Effector memory CD8-positive, alpha-beta T cell (primary cell): ENCODE measurements around the gene MAPK4.
"Not testable (repeated sequence)": the region's sequence is repeated elsewhere in the genome, so short reads cannot be mapped to it uniquely, and the experiment has no call there.

Experiments used
- ATAC-seq: fragments of 150-1000 bp; cut with Tn5 transposase; replicated peaks from 2 replicates; pipeline ENCODE4 v1.10.0; 2021; ENCODE audit warnings: mild to moderate bottlenecking, moderate library complexity
- DNase-seq, 3 experiments: peaks; one replicate each; pipeline ENCODE4 v3.0.0; 2021
- H3K27ac Mint-ChIP-seq, 2 donors: one replicate each; pipeline ENCODE4 v1.8.0; 2022; ENCODE audit warnings: mild to moderate bottlenecking in 2 of 2, mixed read lengths in 2 of 2, moderate library complexity in 2 of 2
- H3K27me3 Mint-ChIP-seq, 2 donors: one replicate each; pipeline ENCODE4 v1.8.0; 2022; ENCODE audit warnings: mixed read lengths in 2 of 2
- H3K36me3 Mint-ChIP-seq: one replicate; pipeline ENCODE4 v1.8.0; 2022; ENCODE audit warnings: mild to moderate bottlenecking, moderate library complexity, mixed read lengths; ENCODE audit not compliant: insufficient read depth
- H3K4me1 Mint-ChIP-seq, 2 donors: one replicate each; pipeline ENCODE4 v1.8.0; 2022; ENCODE audit warnings: low read depth in 2 of 2, mixed read lengths in 2 of 2
- H3K4me3 Mint-ChIP-seq, 2 donors: one replicate each; pipeline ENCODE4 v1.8.0; 2022; ENCODE audit warnings: mild to moderate bottlenecking in 2 of 2, mixed read lengths in 2 of 2, moderate library complexity in 2 of 2
- H3K9me3 Mint-ChIP-seq, 2 donors: one replicate each; pipeline ENCODE4 v1.8.0; 2022; ENCODE audit warnings: mixed read lengths in 2 of 2

The MAPK4 gene

DNA sequence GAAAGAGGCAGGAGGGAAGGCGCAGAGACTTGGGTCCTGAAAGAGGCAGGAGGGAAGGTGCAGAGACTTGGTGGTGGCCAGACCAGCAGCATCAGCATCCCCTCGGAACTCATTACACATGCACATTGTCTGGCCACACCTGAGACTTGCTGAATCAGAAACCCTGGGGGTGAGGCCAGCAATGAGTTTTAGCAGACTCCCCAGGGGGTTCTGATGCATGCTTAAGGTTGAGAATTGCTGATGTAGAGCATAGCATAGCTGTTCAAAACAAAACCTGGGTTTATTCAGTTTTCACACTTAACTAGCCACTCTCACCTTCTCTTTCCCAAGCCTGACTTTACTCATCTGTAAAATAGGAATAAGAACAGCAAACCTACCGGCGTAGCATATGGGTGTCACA, 137.0 kb downstream of the MAPK4 start:
- Mint-ChIP-seq H3K4me1 (no peaks in the 10 kb centered on the region), H3K9me3 (no peaks in the 10 kb centered on the region), H3K36me3 (no peaks in the 10 kb centered on the region), H3K27ac (no peak overlapping the region), H3K27me3 (peaks cover 20 to 42% of the 10 kb centered on the region in 2 donors), H3K4me3 (no peak overlapping the region)
- DNase-seq (no peak), ATAC-seq (no peak)

- ATAC-seq, result no peak
- Mint-ChIP-seq H3K9me3 (no peaks in the 10 kb centered on the region), H3K27ac (no peak overlapping the region), H3K27me3 (peaks cover 20 to 42% of the 10 kb centered on the region in 2 donors), H3K4me3 (no peak overlapping the region), H3K4me1 (no peaks in the 10 kb centered on the region), H3K36me3 (no peaks in the 10 kb centered on the region)
- no peak for DNase-seq
Observed at GRCh38 chr18:50697509-50697908, 137.6 kb downstream of the MAPK4 start.

DNA sequence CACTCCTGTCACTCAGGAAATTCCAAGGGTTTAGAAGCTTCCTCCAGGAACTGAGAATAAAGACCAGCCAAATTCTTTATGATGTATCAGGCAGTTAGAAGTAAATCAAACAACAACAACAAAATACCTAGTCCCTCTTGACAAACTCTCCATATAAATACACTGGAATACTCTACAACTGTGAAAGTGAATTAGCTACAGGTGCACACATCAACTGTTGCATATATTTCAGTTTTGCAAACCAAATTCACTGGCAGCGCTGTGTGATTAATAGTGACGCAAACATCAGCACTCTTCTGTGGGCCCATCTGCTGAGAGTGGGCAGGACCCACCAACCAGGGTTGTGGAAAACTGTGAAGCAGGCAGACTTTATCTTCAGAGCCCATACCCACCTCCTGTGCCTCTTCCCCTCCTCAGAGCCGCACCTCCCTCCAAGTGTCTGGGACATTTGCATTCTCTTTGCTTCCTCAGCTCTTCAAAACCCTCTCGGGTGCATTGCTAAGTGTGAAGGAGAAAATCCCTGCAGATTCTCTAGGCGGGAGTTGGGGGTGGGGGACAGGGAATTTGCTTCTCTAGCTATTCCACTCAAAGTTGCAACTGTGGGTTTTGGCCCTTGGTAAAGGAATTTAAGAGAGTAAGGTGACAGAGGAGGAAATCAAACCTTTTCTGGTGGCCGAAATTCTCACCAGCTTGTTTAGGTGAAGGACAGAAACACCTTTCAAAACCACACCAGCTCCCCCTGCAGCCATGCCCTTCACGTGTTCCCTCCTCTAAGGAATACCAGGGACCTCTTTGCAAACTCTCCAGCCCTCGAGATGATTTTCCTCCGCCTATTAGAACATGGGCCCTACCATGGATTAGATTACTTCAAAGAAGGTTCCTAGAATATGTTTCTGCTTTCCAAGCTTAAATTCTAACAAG, 140.6 kb downstream of the MAPK4 start:
- DNase-seq (no peak), ATAC-seq (no peak)
- H3K4me1 Mint-ChIP-seq, result no peaks in the 10 kb centered on the region
- H3K27me3 Mint-ChIP-seq, result peaks cover 8 to 49% of the 10 kb centered on the region in 2 donors
- H3K36me3 Mint-ChIP-seq, result no peaks in the 10 kb centered on the region
- no peaks in the 10 kb centered on the region for H3K9me3 Mint-ChIP-seq
- H3K27ac Mint-ChIP-seq, result no peak overlapping the region
- no peak overlapping the region for H3K4me3 Mint-ChIP-seq

DNA sequence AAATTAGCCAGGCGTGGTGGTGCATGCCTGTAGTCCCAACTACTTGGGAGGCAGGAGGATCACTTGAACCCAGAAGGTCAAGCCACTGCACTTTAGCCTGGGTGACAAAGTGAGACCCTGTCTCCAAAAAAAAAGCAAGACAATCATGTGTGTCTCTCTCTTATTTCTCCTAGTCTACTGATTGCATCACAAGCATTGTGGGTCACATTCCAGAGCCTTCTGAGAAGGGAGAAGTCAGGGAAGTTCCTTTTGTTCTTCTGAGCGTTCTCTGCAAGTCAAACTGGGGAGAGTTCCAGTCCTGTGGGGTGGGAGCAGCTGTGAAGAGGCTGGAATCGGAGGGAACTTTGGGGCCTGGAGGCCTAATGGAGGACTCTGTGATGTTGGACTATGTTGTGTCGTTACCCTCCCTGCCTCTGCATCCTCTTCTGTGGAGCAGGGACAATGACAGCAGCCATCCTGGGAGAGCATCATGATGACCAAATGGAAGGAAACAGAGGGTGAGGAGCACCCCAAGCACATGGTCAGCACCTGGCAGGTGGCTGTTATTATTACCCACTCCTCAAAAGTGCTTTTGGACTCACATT, 144.6 kb downstream of the MAPK4 start:
- DNase-seq, result no peak
- H3K27ac Mint-ChIP-seq, result no peak overlapping the region
- H3K27me3 Mint-ChIP-seq, result peaks cover 0 to 43% of the 10 kb centered on the region in 2 donors
- H3K9me3 Mint-ChIP-seq, result no peaks in the 10 kb centered on the region
- H3K4me1 Mint-ChIP-seq, result no peaks in the 10 kb centered on the region
- no peak overlapping the region for H3K4me3 Mint-ChIP-seq
- no peaks in the 10 kb centered on the region for H3K36me3 Mint-ChIP-seq
- ATAC-seq, result no peak

- H3K36me3 Mint-ChIP-seq, result peaks cover 3% of the 10 kb centered on the region
- no peak overlapping the region for H3K27ac Mint-ChIP-seq
- no peak for ATAC-seq
- H3K27me3 Mint-ChIP-seq, result peaks cover 0 to 28% of the 10 kb centered on the region in 2 donors
- H3K4me3 Mint-ChIP-seq, result no peak overlapping the region
- H3K9me3 Mint-ChIP-seq, result no peaks in the 10 kb centered on the region
- DNase-seq, result no peak
- no peaks in the 10 kb centered on the region for H3K4me1 Mint-ChIP-seq
Observed at GRCh38 chr18:50706199-50706598, 146.3 kb downstream of the MAPK4 start.

- peaks cover 0 to 25% of the 10 kb centered on the region in 2 donors for H3K27me3 Mint-ChIP-seq
- no peak for DNase-seq
- no peaks in the 10 kb centered on the region for H3K4me1 Mint-ChIP-seq
- no peaks in the 10 kb centered on the region for H3K9me3 Mint-ChIP-seq
- no peak for ATAC-seq
- H3K27ac Mint-ChIP-seq, result no peak overlapping the region
- peaks cover 6% of the 10 kb centered on the region for H3K36me3 Mint-ChIP-seq
- no peak overlapping the region for H3K4me3 Mint-ChIP-seq
Observed at GRCh38 chr18:50706651-50707050, 146.8 kb downstream of the MAPK4 start.

- not testable (repeated sequence) for H3K27ac Mint-ChIP-seq, DNase-seq, H3K4me1 Mint-ChIP-seq
Observed at GRCh38 chr18:50707297-50707696, 147.4 kb downstream of the MAPK4 start.

DNA sequence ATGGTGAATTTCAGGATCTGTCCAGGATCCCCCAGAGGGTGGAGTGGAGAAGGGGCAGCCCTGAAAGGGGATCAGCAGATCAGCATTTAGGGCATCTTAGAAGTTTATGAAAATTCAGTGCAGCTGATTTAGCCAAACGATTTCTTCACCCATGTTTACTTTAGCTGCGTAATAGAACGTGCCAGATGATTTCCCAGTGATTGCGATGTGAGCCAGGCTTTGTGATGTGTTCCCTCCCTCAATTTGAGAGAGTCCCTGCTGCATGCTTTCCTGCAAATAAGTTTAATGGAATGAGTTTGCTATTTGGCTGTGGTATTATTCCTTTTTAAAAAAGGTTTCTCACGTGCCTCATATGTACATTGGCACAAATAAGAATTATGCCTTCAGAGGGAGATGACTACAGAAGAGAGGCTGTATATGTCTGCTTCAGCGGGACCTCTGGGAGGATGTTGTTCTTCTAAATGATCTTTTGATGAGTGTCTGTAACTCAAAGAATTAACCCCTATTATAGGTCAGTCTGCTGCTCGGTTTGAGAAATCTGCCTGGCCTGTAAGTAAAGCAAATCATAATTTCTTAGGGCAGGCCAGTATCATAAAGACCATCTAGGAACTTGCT, 148.1 kb downstream of the MAPK4 start:
- Mint-ChIP-seq H3K4me1 (no peaks in the 10 kb centered on the region), H3K4me3 (no peak overlapping the region), H3K9me3 (no peaks in the 10 kb centered on the region), H3K36me3 (peaks cover 6% of the 10 kb centered on the region), H3K27ac (no peak overlapping the region), H3K27me3 (peaks cover 0 to 23% of the 10 kb centered on the region in 2 donors)
- no peak for ATAC-seq
- no peak for DNase-seq

More at GRCh38 chr18:50707297-50707696, 147.4 kb downstream of the MAPK4 start:
- H3K36me3 Mint-ChIP-seq, ATAC-seq, H3K9me3 Mint-ChIP-seq, H3K4me3 Mint-ChIP-seq: not testable (repeated sequence)
- peaks cover 0 to 25% of the 10 kb centered on the region in 2 donors for H3K27me3 Mint-ChIP-seq

DNA sequence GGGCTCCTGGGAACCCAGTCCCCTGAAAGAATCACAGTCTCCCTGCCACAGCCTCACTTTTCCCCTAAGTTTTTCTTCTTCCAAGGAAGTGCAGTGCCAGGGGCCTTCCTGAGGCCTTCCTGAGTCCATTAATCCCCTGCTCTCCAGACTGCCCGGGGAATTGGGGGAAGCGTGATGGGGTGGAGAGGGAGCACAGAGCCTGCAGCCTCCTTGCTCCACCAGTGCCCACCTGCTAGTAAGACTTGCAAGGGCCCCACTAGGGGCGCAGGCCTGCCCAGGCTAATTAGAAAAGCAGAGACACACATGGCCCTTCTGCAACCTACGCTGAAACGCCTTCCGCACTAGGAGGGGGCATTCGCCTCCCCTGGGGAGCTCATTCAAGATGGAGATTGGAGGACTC, 149.3 kb downstream of the MAPK4 start:
- Mint-ChIP-seq H3K27ac (no peak overlapping the region), H3K27me3 (peaks cover 0 to 17% of the 10 kb centered on the region in 2 donors), H3K4me1 (no peaks in the 10 kb centered on the region), H3K4me3 (no peak overlapping the region), H3K9me3 (no peaks in the 10 kb centered on the region), H3K36me3 (peaks cover 6% of the 10 kb centered on the region)
- ATAC-seq (no peak), DNase-seq (no peak)

DNA sequence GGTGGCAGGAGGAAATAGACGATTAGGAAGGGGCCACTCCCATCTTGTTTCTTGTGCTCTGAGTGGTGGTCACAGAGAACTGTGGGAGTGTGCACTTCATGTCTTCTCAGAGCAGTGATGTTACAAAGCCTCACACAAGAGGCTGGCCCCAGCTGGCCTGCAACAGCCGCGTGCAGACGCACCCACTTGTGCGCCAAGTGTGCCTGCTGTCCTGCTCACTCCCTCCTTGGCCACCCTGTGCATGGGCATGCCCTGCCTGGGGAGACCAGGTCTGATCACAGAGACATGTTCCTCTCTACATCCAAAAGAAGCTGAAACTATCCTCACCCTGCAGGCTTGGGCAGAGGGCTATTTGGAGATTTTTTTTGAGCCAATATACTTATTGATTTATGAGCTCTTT, 151.5 kb downstream of the MAPK4 start:
- no peak overlapping the region for H3K4me3 Mint-ChIP-seq
- no peak for DNase-seq
- H3K9me3 Mint-ChIP-seq, result peaks cover 4 to 8% of the 10 kb centered on the region in 2 donors
- ATAC-seq, result no peak
- no peak overlapping the region for H3K27ac Mint-ChIP-seq
- H3K36me3 Mint-ChIP-seq, result peaks cover 6% of the 10 kb centered on the region
- H3K4me1 Mint-ChIP-seq, result no peaks in the 10 kb centered on the region
- H3K27me3 Mint-ChIP-seq, result peaks cover 0 to 9% of the 10 kb centered on the region in 2 donors

DNA sequence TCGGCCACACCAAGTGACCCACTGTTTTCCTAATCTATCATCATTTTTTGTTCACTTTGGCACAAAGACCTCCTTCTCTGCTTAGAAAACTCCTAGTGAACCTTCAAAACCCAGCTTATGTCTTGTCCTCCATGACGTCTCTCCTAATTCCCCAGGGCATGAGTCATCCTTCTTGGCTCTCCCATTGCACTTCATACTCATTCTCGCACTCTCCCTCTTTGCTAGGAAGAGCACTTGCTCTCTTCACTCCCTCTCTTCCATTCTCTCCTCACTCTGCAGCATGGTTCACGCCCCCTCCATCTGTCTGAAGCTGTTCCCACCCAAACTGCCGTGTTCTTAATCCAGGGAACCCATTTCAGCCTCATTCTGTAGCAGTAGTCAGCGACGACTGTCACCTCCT, 156.0 kb downstream of the MAPK4 start:
- Mint-ChIP-seq H3K36me3 (peaks cover 2% of the 10 kb centered on the region), H3K27ac (no peak overlapping the region), H3K4me3 (no peak overlapping the region), H3K27me3 (peaks cover 0 to 35% of the 10 kb centered on the region in 2 donors), H3K4me1 (no peaks in the 10 kb centered on the region), H3K9me3 (peaks cover 6 to 16% of the 10 kb centered on the region in 2 donors)
- ATAC-seq (no peak), DNase-seq (no peak)

DNA sequence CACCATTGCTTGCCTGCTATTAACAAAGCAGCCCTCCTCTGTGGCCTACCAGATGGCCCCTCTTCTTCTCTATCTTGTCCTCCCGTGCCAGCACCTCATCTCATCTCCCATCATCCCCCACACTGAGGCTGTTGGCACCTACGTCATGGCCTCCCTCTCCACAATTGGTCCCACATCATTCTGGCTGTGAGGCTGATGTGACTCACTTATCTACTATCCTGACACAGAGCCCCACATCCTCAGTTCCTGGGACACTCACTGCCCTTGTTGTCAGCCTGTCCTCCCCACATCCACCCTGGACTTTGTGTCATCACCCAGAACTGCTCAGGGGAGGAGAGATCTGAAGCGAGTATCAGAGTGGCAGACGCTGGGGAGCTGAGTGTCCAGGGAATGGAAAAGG, 157.0 kb downstream of the MAPK4 start:
- no peak overlapping the region for H3K4me3 Mint-ChIP-seq
- H3K36me3 Mint-ChIP-seq, result no peaks in the 10 kb centered on the region
- no peaks in the 10 kb centered on the region for H3K4me1 Mint-ChIP-seq
- peaks cover 6 to 16% of the 10 kb centered on the region in 2 donors for H3K9me3 Mint-ChIP-seq
- no peak for DNase-seq
- H3K27ac Mint-ChIP-seq, result no peak overlapping the region
- H3K27me3 Mint-ChIP-seq, result peaks cover 0 to 39% of the 10 kb centered on the region in 2 donors
- no peak for ATAC-seq

- DNase-seq, result no peak
- Mint-ChIP-seq H3K27me3 (peaks cover 0 to 39% of the 10 kb centered on the region in 2 donors), H3K9me3 (peaks cover 6 to 16% of the 10 kb centered on the region in 2 donors), H3K36me3 (no peaks in the 10 kb centered on the region), H3K4me3 (no peak overlapping the region), H3K4me1 (no peaks in the 10 kb centered on the region), H3K27ac (no peak overlapping the region)
- ATAC-seq, result no peak
Observed at GRCh38 chr18:50717563-50717962, 157.7 kb downstream of the MAPK4 start.
